SK-N-SH (cell line): Measurements from ENCODE around the gene KIF6.

Source experiments
- CHD2 ChIP-seq: fragments of 150-350 bp; IDR thresholded peaks from 2 replicates; pipeline ENCODE4 v1.6.1; 2018; ENCODE audit warnings: low read length; ENCODE audit not compliant: partially characterized antibody
- CTCF ChIP-seq: fragments of 200-600 bp; sonication (generic); IDR thresholded peaks from 2 replicates; pipeline ENCODE4 v1.6.1; 2017; ENCODE audit warnings: antibody characterized with exemption, mild to moderate bottlenecking, moderate library complexity
- EP300 ChIP-seq, 2 experiments: IDR thresholded peaks; 2 replicates each; pipeline versions ENCODE4 v1.4.0 to v1.6.1; 2012; ENCODE audit warnings: borderline replicate concordance in 1 of 2, low read depth in 1 of 2, low read length in 1 of 2
- EZH2phosphoT487 ChIP-seq: fragments of 200-600 bp; sonication (generic); IDR thresholded peaks from 2 replicates; pipeline ENCODE4 v1.6.1; 2017; ENCODE audit warnings: low read depth, mixed run types, mild to moderate bottlenecking, antibody characterized with exemption, moderate library complexity, borderline replicate concordance
- FOSL2 ChIP-seq: IDR thresholded peaks from 2 replicates; pipeline ENCODE4 v1.4.0; 2012; ENCODE audit warnings: low read depth, mild to moderate bottlenecking, moderate library complexity, borderline replicate concordance
- IRF3 ChIP-seq: fragments of 150-350 bp; IDR thresholded peaks from 2 replicates; pipeline ENCODE4 v1.6.1; 2016; ENCODE audit warnings: mild to moderate bottlenecking, low read depth, low read length
- NRF1 ChIP-seq: IDR thresholded peaks from 2 replicates; pipeline ENCODE4 v1.6.1; 2012; ENCODE audit warnings: low read depth, mild to moderate bottlenecking, low read length
- POLR2AphosphoS5 ChIP-seq: IDR thresholded peaks from 2 replicates; pipeline ENCODE4 v1.6.1; 2012; ENCODE audit warnings: low read depth, low read length
- USF2 ChIP-seq: fragments of 150-350 bp; IDR thresholded peaks from 2 replicates; pipeline ENCODE4 v1.6.1; 2017; ENCODE audit warnings: antibody characterized with exemption, low read length, low read depth, borderline replicate concordance
- YY1 ChIP-seq: IDR thresholded peaks from 2 replicates; pipeline ENCODE4 v1.4.0; 2012; ENCODE audit warnings: low read depth, mild to moderate bottlenecking

GRCh38 chr6:39634646-39635341 is 90.4 kb downstream of the KIF6 start:
- no peak for TF ChIP-seq POLR2AphosphoS5
- no peak for TF ChIP-seq CTCF
- no peak for TF ChIP-seq YY1
- no peak for TF ChIP-seq EZH2phosphoT487
- TF ChIP-seq NRF1, result no peak
- TF ChIP-seq USF2, result no peak
- no peak for TF ChIP-seq CHD2
- no peak for TF ChIP-seq IRF3
- TF ChIP-seq EP300 (IDR thresholded peaks at IDR 0.05; ENCODE audit: borderline replicate concordance in 1 of 2, low read depth in 1 of 2, low read length in 1 of 2), result no peak
- TF ChIP-seq FOSL2, result no peak
